SW480 (cell line): ENCODE measurements around the gene CPA1.

Source experiments
- DNase-seq: peaks from one replicate; pipeline ENCODE4 v3.0.0-alpha.2; 2016; ENCODE audit warnings: low spot score

CPA1 gene

DNA sequence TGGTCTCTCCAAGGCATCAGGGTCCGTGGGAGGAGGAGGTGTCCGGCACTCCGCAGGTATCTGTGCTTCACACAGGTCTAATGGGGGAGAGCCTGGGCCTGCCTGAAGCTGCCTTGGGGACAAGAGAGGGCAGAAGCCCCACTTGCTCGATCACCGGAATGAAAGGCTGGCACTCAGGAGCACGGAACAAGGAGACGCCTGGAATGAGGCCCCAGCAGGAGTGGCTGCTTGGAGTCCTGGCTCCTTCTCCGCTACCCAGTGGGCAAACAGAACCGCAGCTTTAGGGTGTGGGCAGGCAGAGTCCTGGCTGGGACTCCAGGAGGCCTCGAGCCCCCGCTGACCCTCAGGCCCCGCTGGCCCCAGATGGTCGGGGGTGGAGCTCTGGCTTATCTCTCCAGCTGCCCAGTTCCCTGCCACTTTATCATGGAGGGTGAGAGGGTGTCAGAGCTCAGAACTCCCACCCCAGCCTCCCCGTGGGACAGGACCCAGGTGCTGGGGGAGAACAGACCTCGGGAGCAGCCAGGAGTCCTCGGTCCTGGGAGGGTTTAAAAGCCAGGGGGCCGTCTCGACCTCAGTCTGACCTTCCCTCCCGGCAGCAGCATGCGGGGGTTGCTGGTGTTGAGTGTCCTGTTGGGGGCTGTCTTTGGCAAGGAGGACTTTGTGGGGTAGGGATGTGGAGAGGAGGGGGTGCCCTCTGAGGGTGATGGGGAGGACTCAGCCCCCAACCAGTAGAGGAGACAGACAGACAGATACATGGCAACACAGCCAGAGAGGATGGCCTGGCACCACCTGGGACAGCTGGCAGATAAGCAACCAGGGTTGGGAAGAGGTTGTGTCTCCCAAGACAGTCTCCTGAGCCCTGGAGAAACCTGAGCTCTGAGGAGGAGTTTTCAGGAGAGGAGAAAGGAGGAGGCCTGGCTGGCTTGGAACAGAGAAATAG is at the start of gene CPA1:
Gene CPA1, plus strand, starts transcription at position 574 of the 940 bp plus-strand sequence. Its CDS starts 27 bp downstream, at position 601.
- no peak for DNase-seq

DNA sequence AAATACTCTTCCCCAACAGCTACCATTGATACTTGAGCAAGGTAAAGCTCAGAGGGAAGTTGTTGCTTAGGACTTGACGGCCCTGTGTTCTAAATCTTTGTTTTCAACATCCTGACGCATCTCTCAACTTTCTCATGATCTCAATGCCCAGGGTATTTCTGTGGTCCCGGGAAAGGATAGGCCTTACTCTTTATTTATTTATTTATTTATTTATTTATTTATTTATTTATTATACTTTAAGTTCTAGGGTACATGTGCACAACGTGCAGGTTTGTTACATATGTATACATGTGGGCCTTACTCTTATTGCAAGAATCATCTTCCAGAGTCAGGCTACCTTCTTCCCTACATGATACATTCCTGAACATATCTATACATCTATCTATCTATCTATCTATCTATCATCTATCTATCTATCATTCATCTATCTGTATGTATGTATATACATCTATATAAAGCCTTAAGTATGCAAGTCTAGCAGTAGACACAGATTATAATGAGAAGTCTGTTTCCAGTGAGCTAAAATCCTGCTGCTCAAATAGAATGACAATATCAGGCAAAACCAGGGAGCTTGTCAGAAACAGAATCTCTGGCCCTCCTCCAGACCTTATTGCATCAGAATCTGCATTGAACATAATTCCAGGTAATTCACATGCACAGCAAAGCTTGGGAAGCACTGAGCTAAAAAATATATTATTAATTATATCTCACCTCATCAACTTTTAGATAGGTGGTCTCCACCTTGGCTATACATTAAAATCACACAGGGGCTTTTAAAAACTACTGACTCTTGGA is 47.8 kb upstream of the CPA1 start:
- DNase-seq = no peak

DNA sequence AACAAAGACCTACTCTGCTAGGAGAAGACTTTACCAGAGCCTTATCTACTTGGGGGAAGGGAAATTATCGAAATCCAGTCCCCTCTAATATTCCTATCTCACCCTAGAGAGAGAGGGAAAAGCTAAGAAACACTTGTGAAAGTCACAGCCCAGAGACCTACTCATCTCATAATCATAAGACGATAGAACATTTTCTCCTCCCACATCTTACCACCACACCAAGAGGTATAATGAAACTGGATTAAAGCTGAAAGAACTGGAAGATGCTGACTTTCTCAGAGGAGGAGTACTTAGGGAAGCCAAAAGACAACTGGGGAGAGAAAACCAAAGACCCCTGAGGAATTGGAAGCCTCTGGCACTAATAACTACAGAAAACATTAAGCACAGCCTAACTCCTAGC is 46.5 kb upstream of the CPA1 start:
- DNase-seq = no peak

DNA sequence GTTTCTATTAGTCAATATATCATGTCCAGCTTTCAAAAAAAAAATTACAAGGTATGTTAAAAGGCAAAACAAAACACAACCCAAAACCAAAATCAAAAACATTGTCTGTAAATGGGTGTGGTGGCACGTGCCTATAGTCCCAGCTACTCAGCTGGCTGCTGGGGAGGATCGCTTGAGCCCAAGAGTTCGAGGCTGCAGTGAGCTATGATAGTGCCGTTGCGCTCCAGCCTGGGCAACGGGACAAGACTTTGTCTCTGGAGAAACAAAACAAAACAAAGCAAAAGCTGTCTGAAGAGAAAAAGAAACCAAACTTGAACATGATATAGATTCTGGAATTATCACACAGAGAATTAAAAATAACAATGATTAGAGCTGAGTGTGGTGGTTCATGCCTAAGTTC is 46.0 kb upstream of the CPA1 start:
- DNase-seq = no peak

DNA sequence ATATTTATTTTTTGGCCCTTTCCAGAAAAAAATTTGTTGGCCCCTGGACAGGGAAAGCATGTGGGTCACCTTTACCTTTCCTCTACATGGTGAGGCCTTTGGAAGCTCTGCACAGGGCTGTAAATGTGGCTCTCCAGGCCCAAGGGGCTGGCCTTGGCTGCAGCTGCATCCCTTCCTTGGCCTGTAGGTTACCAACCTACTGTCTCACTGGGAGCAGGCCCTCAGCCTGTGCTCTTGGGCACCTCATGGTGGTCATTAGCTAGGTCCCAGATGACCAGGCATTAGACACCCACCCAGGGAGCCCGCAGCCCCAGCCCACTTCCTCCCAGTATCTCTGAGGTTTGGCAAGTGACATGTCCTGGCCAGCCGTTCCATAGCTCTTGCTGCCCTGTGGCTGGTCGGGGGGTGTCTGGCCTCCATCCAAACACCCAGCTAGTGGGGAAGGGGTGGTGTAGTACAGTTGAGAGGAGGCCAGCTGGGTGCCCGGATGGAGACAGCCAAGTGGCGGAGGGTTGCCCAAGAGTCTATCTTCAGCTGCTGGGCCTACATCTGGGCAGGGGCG is 42.8 kb upstream of the CPA1 start:
- DNase-seq = no peak

DNA sequence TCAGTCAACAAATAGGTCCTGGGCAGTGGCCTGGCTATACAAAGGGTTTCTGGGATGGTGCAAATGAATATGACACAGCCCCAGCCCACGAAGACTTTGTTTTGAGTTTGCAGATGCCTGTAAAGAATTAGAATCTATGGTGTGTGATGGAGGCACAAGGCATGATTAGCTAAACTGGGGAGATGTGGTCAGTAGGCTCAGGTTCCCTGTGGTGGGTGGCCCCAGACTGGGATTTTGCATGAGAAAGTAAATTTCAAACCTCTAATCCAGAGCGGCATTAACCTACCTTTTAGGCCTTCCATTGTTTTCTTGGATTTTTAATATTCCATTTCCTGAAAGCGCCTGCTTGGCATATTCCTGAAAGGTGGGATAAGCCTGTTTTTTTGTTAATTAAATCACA is 42.1 kb upstream of the CPA1 start:
- no peak for DNase-seq

DNA sequence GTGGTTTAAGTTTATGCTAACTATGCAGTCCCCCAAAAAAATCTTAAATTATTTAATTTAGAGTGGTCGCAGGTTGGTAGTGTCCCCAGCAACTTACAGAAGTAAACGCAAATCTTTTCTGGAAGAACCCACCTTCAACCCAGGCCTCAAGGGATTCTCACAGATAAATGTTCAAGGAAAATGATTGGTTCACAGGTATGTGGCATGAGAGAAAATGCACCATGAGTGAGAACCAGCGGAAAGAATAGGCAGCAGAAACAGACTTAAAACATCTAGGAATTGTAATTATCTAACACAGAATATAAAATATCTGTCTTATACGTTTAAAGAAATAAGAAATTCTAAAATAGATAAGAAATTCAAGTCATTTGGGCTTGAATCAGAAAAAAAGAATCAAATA is 38.4 kb upstream of the CPA1 start:
- DNase-seq = no peak

DNA sequence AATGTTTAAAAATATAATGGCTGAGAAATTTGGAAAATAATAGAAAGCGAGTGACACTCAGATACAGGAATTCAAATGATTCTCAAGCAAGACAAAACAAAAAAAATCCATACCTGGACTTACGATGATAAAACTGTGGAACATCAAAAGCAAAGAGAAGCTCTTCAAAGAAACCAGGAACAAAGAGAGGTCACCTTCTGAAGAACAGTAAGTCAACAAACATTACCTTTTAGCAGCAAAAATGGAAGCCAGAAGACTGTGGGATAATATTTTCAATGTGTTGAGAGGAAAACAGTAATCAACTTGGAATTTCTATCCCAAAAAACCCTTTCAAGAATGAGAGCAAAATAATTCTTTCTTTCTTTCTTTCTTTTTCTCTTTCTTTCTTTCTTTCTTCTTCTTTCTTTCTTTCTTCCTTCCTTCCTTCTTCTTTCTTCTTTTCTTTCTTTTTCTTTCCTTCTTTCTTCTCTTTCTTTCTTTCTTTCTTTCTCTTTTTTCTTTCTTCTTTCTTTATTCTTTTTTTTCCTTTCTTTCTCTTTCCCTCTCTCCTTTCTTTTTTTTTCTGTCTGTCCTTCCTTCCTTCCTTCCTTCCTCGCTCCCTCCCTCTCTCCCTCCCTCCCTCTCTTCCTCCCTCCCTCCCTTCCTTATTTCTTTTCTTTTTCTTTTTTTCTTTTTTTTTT is 37.5 kb upstream of the CPA1 start:
- DNase-seq = peak; percentile 35

DNA sequence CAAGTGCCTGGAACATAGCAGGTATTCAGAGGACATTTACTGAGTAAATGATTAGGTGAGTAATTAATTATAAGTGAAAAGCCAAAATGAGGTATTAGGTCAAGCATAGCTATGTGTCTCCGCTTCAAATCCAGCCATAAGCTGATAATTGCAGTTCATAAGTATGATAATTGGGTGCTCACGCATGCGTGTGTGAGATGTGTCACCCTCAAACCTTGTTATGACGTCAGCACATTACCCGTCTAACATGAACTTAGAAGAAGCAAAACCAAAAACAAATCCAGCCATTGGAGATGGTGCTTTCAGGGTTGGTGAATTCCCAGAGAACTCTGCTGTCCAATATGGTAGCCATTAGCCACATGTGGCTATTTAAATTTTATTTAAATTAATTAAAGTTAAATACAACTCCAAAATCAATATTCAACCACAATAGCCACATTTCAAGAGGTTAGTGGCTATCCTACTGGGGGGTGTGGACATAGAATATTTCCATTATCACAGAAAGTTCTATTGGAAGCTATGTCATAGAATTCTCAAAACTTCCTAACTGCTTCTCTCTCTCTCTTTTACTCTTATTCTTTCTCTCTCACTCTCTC is 35.9 kb upstream of the CPA1 start, which contains the start of gene CPA5:
Gene CPA5, plus strand, starts transcription at position 546 of the 596 bp plus-strand sequence. CDS start 1,670 bp downstream, outside the sequence.
- no peak for DNase-seq

DNA sequence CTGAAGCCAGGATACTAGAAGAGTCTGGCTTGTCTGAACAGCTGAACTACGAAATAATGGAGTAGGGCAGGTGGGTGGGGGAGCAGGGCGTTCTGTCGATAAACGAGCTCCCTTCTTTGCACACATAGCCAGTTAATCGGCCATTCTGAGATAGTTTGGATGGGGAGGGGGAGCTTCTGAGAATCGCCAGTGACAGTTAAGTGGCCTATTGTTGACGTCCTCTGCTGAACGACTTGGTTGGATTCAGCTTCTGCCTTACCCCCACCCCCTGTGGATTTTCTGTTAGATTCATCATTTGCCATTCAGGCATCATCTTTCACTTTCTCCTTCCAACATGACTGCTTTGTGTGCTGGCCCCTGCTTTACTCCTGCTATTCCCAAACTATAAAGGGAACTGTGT is 35.2 kb upstream of the CPA1 start:
- DNase-seq = no peak

DNA sequence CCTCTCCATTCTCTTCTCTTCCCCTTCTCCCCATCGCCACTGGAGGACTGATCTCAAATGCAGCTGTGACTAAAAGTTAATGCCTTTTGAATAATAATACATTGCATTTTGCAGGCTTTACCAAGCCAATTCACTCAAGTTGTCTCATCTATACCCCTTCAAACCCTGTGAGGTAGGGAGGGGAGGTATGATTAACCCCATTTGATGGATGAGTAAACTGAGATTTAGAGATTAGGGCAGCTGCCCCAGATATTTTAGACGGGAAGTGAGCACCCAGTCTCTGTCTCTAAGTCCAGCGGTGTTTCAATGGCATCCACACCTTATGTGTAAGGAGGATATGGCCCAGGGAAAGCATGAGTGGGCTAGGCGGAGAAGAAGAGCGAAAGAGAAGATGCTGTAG is 34.6 kb upstream of the CPA1 start:
- no peak for DNase-seq

DNA sequence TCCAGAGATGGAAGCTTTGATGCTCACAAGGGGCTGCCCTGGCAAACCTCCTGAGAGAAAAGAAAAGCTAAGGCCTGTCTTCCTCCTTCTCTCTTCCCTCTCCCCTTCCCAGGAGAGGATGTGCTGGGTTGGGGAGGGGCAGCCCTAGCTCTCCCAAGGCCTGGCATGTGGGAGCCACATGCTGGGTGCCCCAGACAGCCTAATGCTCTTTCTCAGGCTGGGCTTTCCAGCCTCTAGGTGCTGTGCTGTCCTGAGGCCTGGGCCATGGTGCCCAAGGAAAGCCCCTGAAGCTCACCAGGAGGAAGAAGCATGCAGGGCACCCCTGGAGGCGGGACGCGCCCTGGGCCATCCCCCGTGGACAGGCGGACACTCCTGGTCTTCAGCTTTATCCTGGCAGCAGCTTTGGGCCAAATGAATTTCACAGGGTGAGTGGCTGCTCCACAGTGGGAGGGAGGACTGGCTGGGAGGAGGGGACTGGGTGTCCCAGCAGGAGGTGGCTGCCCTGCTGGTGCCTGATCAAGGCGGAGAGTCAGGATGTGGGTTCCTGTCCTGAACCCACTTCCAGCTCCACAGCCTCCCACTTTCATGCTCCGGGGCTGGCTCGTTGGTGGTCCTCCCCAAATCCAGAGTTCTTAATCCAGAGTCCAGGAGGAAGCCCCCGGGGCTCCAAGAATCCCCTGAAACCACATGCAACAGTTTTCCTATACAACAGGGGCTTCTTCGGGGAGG is 34.0 kb upstream of the CPA1 start:
- no peak for DNase-seq

DNA sequence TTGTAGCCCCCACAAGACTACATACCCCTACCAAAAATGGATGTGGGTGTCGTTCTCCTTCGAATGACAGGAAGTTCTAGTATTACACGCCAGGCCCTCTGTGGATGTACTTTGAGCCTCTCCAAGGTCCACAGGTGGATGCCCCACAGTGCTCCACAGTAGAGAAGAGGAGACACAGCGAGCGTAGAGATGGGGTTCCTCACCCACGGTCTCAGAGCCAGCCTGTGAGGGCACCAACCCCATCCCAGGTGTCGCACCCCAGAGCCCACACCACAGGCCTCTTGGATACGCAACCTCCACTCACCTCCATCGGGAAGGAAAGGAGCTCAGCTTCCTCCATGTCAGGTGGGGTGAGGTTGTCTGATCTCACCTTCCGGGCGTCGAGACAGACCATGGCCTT is 33.4 kb upstream of the CPA1 start:
- DNase-seq = no peak

DNA sequence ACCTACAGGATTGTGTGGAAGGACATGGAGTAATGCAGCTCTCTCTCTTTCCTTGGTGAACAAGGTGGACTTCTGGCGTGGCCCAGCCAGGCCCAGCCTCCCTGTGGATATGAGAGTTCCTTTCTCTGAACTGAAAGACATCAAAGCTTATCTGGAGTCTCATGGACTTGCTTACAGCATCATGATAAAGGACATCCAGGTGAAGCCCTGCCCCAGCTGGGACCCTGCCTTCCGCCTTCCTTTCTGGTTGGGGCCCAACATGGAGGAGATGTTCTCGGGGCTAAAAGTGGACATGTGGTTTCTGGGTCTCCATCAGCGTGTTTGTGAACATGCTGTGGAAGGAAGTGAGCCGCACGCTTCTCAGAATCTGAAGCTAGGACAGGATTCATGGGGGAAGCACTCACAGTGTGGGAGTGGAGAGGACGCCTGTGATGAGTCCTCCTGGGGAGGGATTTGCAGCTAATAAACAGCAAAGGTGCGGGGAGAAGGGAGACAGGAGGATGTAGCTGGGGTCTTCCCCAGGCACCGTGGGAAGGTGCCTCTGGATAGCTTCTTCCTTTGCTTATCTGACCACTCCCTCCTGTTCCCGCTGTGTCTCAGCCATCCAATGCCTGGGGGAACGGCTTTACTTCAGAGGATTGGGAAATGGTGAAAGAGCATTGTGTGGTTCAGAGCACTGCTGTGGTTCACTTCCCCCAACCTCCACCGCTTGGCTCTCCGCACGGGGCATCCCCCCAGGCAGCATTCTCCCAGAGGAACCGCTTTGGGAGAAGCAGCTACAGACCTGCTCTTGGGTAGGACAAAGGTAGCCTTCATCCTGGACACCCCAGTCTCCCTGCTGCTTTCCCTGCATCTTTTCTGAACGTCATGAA is 30.1 kb upstream of the CPA1 start:
- DNase-seq = peak; percentile 61

DNA sequence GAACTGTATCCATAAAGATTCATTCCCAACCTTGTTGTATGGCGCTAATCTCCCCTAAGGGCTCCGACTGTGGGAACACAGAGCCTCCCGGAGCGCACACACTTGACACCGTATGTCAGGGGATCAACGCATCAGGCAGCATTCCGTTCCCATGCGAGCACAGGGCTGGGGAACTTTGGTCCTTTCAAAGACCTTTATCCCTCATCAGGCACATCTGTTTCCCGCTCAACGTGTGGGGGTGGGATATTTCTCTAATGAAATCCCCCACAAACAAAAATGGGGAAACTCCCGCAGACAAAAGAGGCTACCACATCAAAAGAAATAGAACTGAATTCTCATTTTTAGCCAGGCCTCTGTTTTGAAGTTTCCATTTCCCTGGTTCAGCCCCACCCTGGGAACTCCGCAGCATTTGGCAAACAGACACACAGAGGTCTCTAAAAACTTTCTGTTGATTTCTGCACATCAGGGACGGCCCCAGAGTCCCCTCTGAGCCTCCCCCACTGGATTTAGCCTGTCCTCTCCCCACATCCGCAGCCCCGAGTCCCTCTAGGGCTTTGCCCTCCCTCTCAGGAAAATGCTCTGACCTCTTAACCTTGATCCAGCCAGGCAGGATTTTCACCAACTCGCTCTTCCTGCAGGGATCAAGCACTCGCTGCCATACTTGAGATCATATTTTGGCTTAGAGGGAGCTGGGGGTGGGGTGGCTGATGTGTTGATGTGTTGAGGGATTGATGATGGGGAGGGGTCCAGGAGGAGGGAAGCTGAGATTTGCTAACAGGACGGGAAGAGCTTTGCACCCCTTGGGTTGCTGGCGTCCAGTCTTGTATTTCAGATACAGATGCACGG is 29.1 kb upstream of the CPA1 start:
- peak; percentile 82 for DNase-seq

DNA sequence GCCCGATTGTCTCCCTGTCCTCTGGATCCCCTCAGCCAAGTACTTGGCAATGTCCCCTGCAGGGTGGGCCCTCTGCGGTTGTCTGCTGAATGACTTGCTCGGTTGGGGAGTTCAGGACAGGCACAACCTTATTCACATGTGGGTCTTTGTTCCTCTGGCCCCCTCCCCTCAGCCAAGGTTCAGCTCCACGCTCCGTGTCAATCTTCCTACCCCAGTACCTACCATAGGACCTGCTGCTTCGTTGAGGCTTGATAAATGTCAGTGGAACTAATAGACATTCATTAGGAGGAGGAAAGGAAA is 28.6 kb upstream of the CPA1 start:
- no peak for DNase-seq

DNA sequence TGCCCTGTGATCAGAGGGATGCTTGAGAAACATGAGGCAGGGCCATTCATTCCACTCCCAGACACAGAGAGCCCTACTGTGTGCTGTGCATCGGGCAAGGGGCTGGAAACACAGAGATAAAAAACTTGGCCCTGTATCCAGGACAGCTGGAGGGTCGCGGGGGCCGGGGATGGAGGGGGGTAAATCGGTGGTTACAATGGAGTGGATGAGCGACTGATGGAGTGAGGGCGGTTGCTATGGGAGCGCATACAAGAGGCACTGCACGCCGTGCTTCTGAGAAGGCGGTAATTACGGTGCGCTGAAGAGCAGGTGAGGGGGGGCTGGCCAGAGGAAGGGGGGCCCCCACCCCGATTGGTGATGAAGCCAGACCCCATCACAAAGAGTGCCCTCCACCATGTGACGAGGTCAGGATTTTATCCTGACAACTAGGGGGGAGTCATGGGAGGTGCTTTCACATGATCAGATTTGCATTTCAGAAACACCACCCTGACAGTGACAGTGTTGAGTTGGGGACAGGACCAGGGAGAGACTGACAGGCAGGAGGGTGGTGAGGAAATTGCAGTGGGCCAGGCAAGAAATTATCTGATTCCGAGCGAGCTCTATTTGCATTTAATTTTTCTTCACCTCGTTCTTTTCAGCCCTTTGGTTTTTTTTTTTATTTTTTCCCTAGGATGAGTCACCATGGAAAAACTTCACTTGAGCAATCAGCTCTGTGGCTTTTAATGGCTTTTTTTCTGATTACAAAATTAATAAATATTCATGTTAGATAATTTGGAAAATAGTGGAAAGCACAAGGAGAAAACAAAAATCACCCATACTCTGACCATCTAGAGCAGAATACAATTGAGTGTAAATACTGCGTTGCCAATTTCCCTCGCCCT is 27.9 kb upstream of the CPA1 start:
- peak; percentile 41 for DNase-seq

DNA sequence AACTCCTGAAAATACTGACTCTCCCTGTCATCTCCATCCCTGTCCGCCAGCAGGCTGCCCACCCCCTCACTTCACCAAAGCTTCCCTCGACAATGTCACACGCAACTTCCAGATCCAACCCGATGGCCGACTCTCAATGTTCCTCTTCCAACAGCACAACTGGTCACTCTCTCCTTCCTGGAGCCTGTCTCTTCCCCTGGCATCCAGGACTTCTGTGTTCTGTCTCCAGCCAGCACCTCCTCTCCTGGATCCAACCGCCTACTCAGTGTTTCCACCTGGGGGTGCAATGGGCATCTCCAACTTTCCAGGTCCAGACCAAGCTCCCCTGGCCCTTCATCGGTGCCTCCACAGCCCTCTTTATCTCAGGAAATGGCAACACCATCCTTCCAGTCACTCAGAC is 27.1 kb upstream of the CPA1 start:
- no peak for DNase-seq
